ENCODE results near the gene RFX4. TPM values are rescaled to one million over a fixed set of nuclear protein-coding genes. Genes with fewer than 3 reads are reported as not detected.
A peak's percentile ranks its signal among the peaks of the same experiment; 100 is the strongest.

Gene RFX4
- total RNA-seq, 8 experiments from 2014 or later, result 0.20 to 78.4 (median 16.8) TPM

GRCh38 chr12:106633451-106633823 lies 50.6 kb downstream of the RFX4 start:
- H3K27ac ChIP-seq, result no peak overlapping the region
- 0 to 100% (median 100%) methylated on average over 1 of the region's 1 CpG; no CpG with 5 or more reads in 7 of the 10 experiments for WGBS, 10 experiments

DNA sequence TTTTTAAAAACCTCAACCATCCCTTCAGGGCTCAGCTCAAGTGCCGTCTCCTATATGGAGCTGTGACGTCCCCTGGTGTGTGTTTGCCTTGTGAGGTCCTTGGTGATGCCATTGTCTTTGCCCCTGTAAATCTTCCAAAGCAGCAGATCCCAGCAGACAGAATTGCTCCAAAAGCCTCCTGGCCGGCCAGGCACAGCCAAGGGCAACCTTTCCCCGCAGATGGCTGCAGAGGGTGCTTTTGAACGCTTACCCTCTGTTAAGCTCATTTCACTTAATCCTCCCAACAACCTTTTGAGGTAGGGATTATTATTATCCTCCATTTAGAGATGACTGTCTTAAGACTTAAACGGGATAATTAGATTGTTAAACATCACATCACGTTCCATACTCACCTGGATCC lies 51.4 kb downstream of the RFX4 start:
- H3K27ac ChIP-seq, result no peak overlapping the region
- peak in 1 of 8 experiments; percentile 41 for ATAC-seq (replicated peaks in 6 of 8)
- in situ Hi-C loops (cut with MboI; ENCODE audit: low pct_unique_long_range_greater_than_20kb in 2 of 9, low sequenced_read_pairs in 9 of 9, unreplicated experiment in 9 of 9), result no loop called here
- H3K4me3 ChIP-seq, result no peak overlapping the region
- H3K4me1 ChIP-seq (replicated peaks in 1 of 2), result no peaks in the 10 kb centered on the region
- 17 to 100% (median 86%) methylated on average over 1 to 6 of the region's 7 CpGs; no CpG with 5 or more reads in 1 of the 10 experiments for WGBS, 10 experiments

More at GRCh38 chr12:106633451-106633823, 50.6 kb downstream of the RFX4 start:
- no peak for ATAC-seq (replicated peaks in 6 of 8)
- no peak overlapping the region for H3K4me3 ChIP-seq
- in situ Hi-C loops (cut with MboI; ENCODE audit: low pct_unique_long_range_greater_than_20kb in 2 of 9, low sequenced_read_pairs in 9 of 9, unreplicated experiment in 9 of 9), result no loop called here
- no peaks in the 10 kb centered on the region for H3K4me1 ChIP-seq (replicated peaks in 1 of 2)

DNA sequence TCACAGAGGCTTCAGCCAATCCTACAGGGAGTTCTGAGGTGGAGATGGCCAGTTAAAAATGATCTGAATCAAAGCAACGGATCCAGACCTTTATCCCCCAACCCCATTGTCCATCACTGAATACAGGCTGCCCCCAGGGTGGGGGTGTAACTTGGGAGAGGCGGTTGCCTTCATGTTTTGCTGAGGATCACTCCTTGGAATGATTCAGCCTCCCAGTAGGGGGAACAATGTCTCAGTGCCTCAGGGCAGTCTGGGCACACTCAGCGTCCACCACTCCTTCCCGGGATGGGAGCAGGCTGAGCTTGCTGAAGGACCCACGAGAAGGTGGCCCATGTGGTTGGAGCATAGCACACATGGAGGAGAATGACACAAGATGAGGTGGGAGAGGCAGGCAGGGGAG lies 60.2 kb downstream of the RFX4 start:
- peak in 4 of 8 experiments; percentile 27 to 65 (median 55) for ATAC-seq (replicated peaks in 6 of 8)
- WGBS, 10 experiments, result 20 to 69% (median 53%) methylated on average over 1 to 5 of the region's 5 CpGs; no CpG with 5 or more reads in 4 of the 10 experiments

DNA sequence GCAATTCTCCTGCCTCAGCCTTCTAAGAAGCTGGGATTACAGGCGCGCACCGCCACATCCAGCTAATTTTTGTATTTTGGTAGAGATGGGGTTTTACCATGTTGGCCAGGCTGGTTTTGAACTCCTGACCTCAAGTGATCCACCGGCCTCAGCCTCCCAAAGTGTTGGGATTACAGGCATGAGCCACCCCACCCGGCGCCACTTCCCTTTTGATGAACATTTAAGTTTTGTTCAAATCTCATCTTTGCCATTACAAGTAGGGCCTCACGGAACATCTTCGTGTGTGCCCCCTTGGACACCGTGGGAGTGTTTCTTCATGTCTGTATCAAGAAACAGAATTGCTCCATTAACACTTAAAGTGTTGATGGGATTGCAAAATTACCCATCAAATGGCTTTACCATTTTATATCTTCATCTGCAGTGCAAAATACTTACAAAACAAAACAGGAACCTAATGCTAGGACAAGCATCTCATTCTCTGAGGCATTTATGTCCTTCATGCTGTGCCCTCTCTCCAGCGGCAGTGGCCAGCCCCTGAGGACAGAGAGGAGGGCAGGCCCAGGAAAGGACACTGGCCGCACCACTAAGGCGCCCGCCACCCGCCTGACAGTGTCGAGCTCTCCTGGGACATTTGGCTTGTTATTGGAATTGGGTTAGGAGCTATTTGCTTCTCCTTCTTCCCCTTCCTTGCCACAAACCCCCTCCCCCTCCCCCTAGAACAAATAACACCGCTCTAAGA lies 61.7 kb downstream of the RFX4 start:
- peak in 1 of 8 experiments; percentile 50 for ATAC-seq (replicated peaks in 6 of 8)
- H3K27ac ChIP-seq, result no peak overlapping the region
- 54 to 100% (median 80%) methylated on average over 1 to 10 of the region's 16 CpGs; no CpG with 5 or more reads in 1 of the 10 experiments for WGBS, 10 experiments
- H3K4me1 ChIP-seq (replicated peaks in 1 of 2), result peaks cover 0 to 14% of the 10 kb centered on the region in 2 donors
- H3K4me3 ChIP-seq, result no peak overlapping the region
- in situ Hi-C loops (cut with MboI; ENCODE audit: low pct_unique_long_range_greater_than_20kb in 2 of 9, low sequenced_read_pairs in 9 of 9, unreplicated experiment in 9 of 9), result no loop called here

More for the DNA sequence above, 60.2 kb downstream of the RFX4 start:
- Histone ChIP-seq H3K4me1 (replicated peaks in 1 of 2) (peaks cover 0 to 14% of the 10 kb centered on the region in 2 donors), H3K27ac (no peak overlapping the region), H3K4me3 (no peak overlapping the region)
- in situ Hi-C loops (cut with MboI; ENCODE audit: low pct_unique_long_range_greater_than_20kb in 2 of 9, low sequenced_read_pairs in 9 of 9, unreplicated experiment in 9 of 9), result no loop called here

DNA sequence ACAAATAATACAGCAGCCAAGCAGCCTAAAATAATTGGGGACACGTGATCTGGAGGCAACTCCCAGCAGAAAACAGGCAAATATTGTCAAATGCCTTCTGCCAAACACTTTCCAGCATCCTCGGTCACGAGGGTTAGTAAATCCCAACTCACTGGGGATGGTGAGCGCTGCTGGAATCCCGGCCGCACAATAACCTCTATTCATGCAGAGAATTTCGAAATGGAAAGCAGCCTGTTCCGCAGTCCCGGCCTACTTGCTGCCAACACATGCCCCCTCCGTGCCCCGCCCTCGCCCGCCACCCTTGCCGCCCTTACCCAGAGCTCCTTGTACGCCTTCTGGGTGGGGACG lies 62.2 kb downstream of the RFX4 start:
- 69 to 100% (median 92%) methylated on average over 1 to 11 of the region's 16 CpGs; no CpG with 5 or more reads in 4 of the 10 experiments for WGBS, 10 experiments
- no peak overlapping the region for H3K27ac ChIP-seq
- no peak overlapping the region for H3K4me3 ChIP-seq
- peaks cover 0 to 14% of the 10 kb centered on the region in 2 donors for H3K4me1 ChIP-seq (replicated peaks in 1 of 2)
- in situ Hi-C loops (cut with MboI; ENCODE audit: low pct_unique_long_range_greater_than_20kb in 2 of 9, low sequenced_read_pairs in 9 of 9, unreplicated experiment in 9 of 9), result no loop called here
- ATAC-seq (replicated peaks in 6 of 8), result peak in 1 of 8 experiments; percentile 54

GRCh38 chr12:106645465-106646330 lies 62.9 kb downstream of the RFX4 start:
- H3K27ac ChIP-seq, result no peak overlapping the region
- no peak for ATAC-seq (replicated peaks in 6 of 8)
- H3K4me3 ChIP-seq, result no peak overlapping the region
- 50 to 100% (median 82%) methylated on average over 1 to 6 of the region's 6 CpGs for whole genome bisulfite sequencing, 10 experiments
- H3K4me1 ChIP-seq (replicated peaks in 1 of 2), result peaks cover 0 to 14% of the 10 kb centered on the region in 2 donors
- in situ Hi-C loops (cut with MboI; ENCODE audit: low pct_unique_long_range_greater_than_20kb in 2 of 9, low sequenced_read_pairs in 9 of 9, unreplicated experiment in 9 of 9), result no loop called here

DNA sequence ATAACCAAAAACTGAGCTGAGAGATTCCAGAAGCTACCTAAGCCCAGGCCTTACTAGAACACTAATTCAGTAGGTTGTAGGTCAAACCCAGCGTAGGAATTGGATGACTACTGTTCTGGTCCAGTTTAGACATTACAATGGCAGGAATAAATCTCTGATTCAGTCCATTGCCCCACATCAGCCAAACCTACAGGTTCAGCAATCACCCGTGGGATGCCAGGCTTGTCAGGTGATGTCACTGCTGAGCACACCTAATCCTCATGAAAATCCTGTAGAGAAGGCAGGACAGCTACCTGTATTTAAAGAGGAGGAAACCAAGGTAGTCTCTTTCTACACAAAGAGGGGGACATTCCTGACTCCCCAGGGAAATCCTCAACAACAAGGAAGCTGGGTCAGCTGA lies 63.7 kb downstream of the RFX4 start:
- WGBS, 10 experiments, result 0 to 100% (median 85%) methylated on average over 1 to 2 of the region's 2 CpGs; no CpG with 5 or more reads in 1 of the 10 experiments
- no peak overlapping the region for H3K4me3 ChIP-seq
- peaks cover 0 to 14% of the 10 kb centered on the region in 2 donors for H3K4me1 ChIP-seq (replicated peaks in 1 of 2)
- no peak for ATAC-seq (replicated peaks in 6 of 8)
- no peak overlapping the region for H3K27ac ChIP-seq
- in situ Hi-C loops (cut with MboI; ENCODE audit: low pct_unique_long_range_greater_than_20kb in 2 of 9, low sequenced_read_pairs in 9 of 9, unreplicated experiment in 9 of 9), result no loop called here

GRCh38 chr12:106647793-106648514 lies 65.2 kb downstream of the RFX4 start:
- Histone ChIP-seq H3K27ac (no peak overlapping the region), H3K4me1 (replicated peaks in 1 of 2) (peaks cover 0 to 14% of the 10 kb centered on the region in 2 donors), H3K4me3 (no peak overlapping the region)
- peak in 1 of 8 experiments; percentile 21 for ATAC-seq (replicated peaks in 6 of 8)
- in situ Hi-C loops (cut with MboI; ENCODE audit: low pct_unique_long_range_greater_than_20kb in 2 of 9, low sequenced_read_pairs in 9 of 9, unreplicated experiment in 9 of 9), result no loop called here
- WGBS, 10 experiments, result 17 to 100% (median 92%) methylated on average over 1 to 9 of the region's 12 CpGs

- WGBS, 10 experiments, result 0 to 100% (median 83%) methylated on average over 1 to 2 of the region's 2 CpGs; no CpG with 5 or more reads in 2 of the 10 experiments
- no peak overlapping the region for H3K27ac ChIP-seq
- ATAC-seq (replicated peaks in 6 of 8), result peak in 1 of 8 experiments; percentile 32
- peaks cover 0 to 14% of the 10 kb centered on the region in 2 donors for H3K4me1 ChIP-seq (replicated peaks in 1 of 2)
- no peak overlapping the region for H3K4me3 ChIP-seq
- in situ Hi-C loops (cut with MboI; ENCODE audit: low pct_unique_long_range_greater_than_20kb in 2 of 9, low sequenced_read_pairs in 9 of 9, unreplicated experiment in 9 of 9), result no loop called here
These were observed 65.9 kb downstream of the RFX4 start for GRCh38 chr12:106648736-106649135.

DNA sequence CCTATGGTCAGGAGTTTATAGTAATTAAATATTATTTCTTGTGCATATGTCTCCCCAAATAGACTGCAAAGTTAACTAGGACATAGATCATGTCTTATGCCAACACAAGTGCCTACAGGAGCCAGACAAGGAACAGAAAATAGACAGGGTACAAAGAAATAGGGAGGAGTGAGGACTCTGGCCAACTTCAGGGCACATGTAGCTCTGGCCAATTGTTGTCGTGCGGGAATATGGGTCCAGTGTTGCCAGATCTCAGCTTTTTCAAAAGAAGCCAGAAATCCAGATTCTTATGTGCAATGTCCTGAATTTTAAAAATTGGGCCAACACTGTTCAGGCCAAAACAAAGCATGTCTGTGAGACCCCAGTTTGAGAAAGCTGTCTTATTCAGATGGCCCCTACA lies 68.7 kb downstream of the RFX4 start:
- Histone ChIP-seq H3K27ac (no peak overlapping the region), H3K4me3 (no peak overlapping the region), H3K4me1 (replicated peaks in 1 of 2) (no peaks in the 10 kb centered on the region)
- WGBS, 10 experiments, result 0 to 100% (median 92%) methylated on average over 2 of the region's 2 CpGs; no CpG with 5 or more reads in 4 of the 10 experiments
- no peak for ATAC-seq (replicated peaks in 6 of 8)
- in situ Hi-C loops (cut with MboI; ENCODE audit: low pct_unique_long_range_greater_than_20kb in 2 of 9, low sequenced_read_pairs in 9 of 9, unreplicated experiment in 9 of 9), result no loop called here

- 60 to 100% (median 100%) methylated on average over 1 to 7 of the region's 7 CpGs; no CpG with 5 or more reads in 2 of the 10 experiments for WGBS, 10 experiments
- no peak overlapping the region for H3K27ac ChIP-seq
- H3K4me3 ChIP-seq, result no peak overlapping the region
- no peak for ATAC-seq (replicated peaks in 6 of 8)
- in situ Hi-C loops (cut with MboI; ENCODE audit: low pct_unique_long_range_greater_than_20kb in 2 of 9, low sequenced_read_pairs in 9 of 9, unreplicated experiment in 9 of 9), result no loop called here
- no peaks in the 10 kb centered on the region for H3K4me1 ChIP-seq (replicated peaks in 1 of 2)
These were observed 69.8 kb downstream of the RFX4 start for GRCh38 chr12:106652510-106653015.

DNA sequence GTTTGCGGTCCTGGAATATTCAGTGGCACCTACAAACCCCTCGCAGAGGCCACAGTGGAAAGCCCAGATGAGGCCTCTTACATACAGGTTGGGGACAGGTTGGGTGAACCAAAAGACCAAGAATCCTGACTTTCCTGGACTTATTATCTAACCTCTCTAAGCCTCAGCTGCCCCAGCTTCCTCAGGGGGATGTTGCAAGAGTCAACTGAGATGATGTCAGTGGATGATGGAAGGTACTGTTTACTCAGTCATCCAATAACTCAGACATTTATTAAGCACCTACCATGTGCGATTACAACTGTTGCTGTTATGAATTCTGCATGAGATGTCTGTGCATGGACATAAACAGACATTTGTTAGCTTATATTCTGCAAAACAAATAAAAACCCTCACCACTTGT lies 72.8 kb downstream of the RFX4 start:
- Histone ChIP-seq H3K4me1 (replicated peaks in 1 of 2) (no peaks in the 10 kb centered on the region), H3K27ac (no peak overlapping the region), H3K4me3 (no peak overlapping the region)
- peak in 2 of 8 experiments; percentile 31 to 54 for ATAC-seq (replicated peaks in 6 of 8)
- in situ Hi-C loops (cut with MboI; ENCODE audit: low pct_unique_long_range_greater_than_20kb in 2 of 9, low sequenced_read_pairs in 9 of 9, unreplicated experiment in 9 of 9), result no loop called here
- WGBS, 10 experiments, result 0 to 100% (median 52%) methylated on average over 1 to 3 of the region's 3 CpGs; no CpG with 5 or more reads in 5 of the 10 experiments
